ENCODE data around the gene PAX3. TPM values are rescaled to one million over a fixed set of nuclear protein-coding genes. Genes with fewer than 3 reads are reported as not detected.

Gene PAX3
- total and polyA plus RNA-seq, 9 donors: 0.19 to 2.2 (median 0.45) TPM

GRCh38 chr2:222320436-222321395 is 21.9 kb upstream of the PAX3 start:
- H3K4me1 ChIP-seq (ENCODE audit: control insufficient read depth, insufficient read depth, low read length): peaks cover 18% of the 10 kb centered on the region
- H3K36me3 ChIP-seq (ENCODE audit: control insufficient read depth, insufficient read depth, low read length): no peaks in the 10 kb centered on the region
- peak; percentile 35 for DNase-seq
- H3K4me3 ChIP-seq (ENCODE audit: low read length): peak overlapping the region; percentile 38
- WGBS (ENCODE audit: insufficient coverage): 14% methylated on average over 25 of the region's 38 CpGs
- H3K9me3 ChIP-seq (replicated peaks; ENCODE audit: control insufficient read depth, low read depth, low read length): no peaks in the 10 kb centered on the region
- H3K27ac ChIP-seq (ENCODE audit: low read length): no peak overlapping the region
- peaks cover 42% of the 10 kb centered on the region for H3K27me3 ChIP-seq (ENCODE audit: control insufficient read depth, insufficient read depth, low read length)

- Histone ChIP-seq H3K9me3 (replicated peaks; ENCODE audit: control insufficient read depth, low read depth, low read length) (no peaks in the 10 kb centered on the region), H3K27me3 (ENCODE audit: control insufficient read depth, insufficient read depth, low read length) (peaks cover 40% of the 10 kb centered on the region), H3K36me3 (ENCODE audit: control insufficient read depth, insufficient read depth, low read length) (no peaks in the 10 kb centered on the region)
These were observed 21.0 kb upstream of the PAX3 start for GRCh38 chr2:222319586-222320435.

GRCh38 chr2:222318712-222319585 is 20.2 kb upstream of the PAX3 start:
- DNase-seq: peak; percentile 45
- Histone ChIP-seq H3K4me3 (ENCODE audit: low read length) (peak overlapping the region; percentile 30), H3K27me3 (ENCODE audit: control insufficient read depth, insufficient read depth, low read length) (peaks cover 43% of the 10 kb centered on the region), H3K4me1 (ENCODE audit: control insufficient read depth, insufficient read depth, low read length) (peaks cover 18% of the 10 kb centered on the region), H3K9me3 (replicated peaks; ENCODE audit: control insufficient read depth, low read depth, low read length) (no peaks in the 10 kb centered on the region), H3K36me3 (ENCODE audit: control insufficient read depth, insufficient read depth, low read length) (no peaks in the 10 kb centered on the region), H3K27ac (ENCODE audit: low read length) (no peak overlapping the region)
- under 1% methylated on average over 71 of the region's 104 CpGs for WGBS (ENCODE audit: insufficient coverage)

More at GRCh38 chr2:222319586-222320435, 21.0 kb upstream of the PAX3 start:
- Histone ChIP-seq H3K4me1 (ENCODE audit: control insufficient read depth, insufficient read depth, low read length) (peaks cover 18% of the 10 kb centered on the region), H3K4me3 (ENCODE audit: low read length) (peak overlapping the region; percentile 38), H3K27ac (ENCODE audit: low read length) (no peak overlapping the region)
- no peak for DNase-seq
- WGBS (ENCODE audit: insufficient coverage): under 1% methylated on average over 76 of the region's 96 CpGs

- Histone ChIP-seq H3K27me3 (ENCODE audit: control insufficient read depth, insufficient read depth, low read length) (peaks cover 46% of the 10 kb centered on the region), H3K4me3 (ENCODE audit: low read length) (peak overlapping the region; percentile 30), H3K27ac (ENCODE audit: low read length) (peak overlapping the region; percentile 71), H3K36me3 (ENCODE audit: control insufficient read depth, insufficient read depth, low read length) (no peaks in the 10 kb centered on the region), H3K4me1 (ENCODE audit: control insufficient read depth, insufficient read depth, low read length) (peaks cover 18% of the 10 kb centered on the region), H3K9me3 (replicated peaks; ENCODE audit: control insufficient read depth, low read depth, low read length) (no peaks in the 10 kb centered on the region)
- DNase-seq: peak; percentile 83
- WGBS (ENCODE audit: insufficient coverage): 0% methylated on average over 38 of the region's 41 CpGs
These were observed 19.4 kb upstream of the PAX3 start for GRCh38 chr2:222318026-222318711.

GRCh38 chr2:222315443-222316121 is 16.8 kb upstream of the PAX3 start:
- DNase-seq: no peak
- Histone ChIP-seq H3K4me1 (ENCODE audit: control insufficient read depth, insufficient read depth, low read length) (peaks cover 28% of the 10 kb centered on the region), H3K4me3 (ENCODE audit: low read length) (no peak overlapping the region), H3K27me3 (ENCODE audit: control insufficient read depth, insufficient read depth, low read length) (peaks cover 58% of the 10 kb centered on the region), H3K27ac (ENCODE audit: low read length) (no peak overlapping the region), H3K9me3 (replicated peaks; ENCODE audit: control insufficient read depth, low read depth, low read length) (no peaks in the 10 kb centered on the region), H3K36me3 (ENCODE audit: control insufficient read depth, insufficient read depth, low read length) (no peaks in the 10 kb centered on the region)
- no CpG with 5 or more reads among the region's 4 CpGs for WGBS (ENCODE audit: insufficient coverage)

- H3K27me3 ChIP-seq (ENCODE audit: control insufficient read depth, insufficient read depth, low read length): peaks cover 65% of the 10 kb centered on the region
- no peak overlapping the region for H3K27ac ChIP-seq (ENCODE audit: low read length)
- DNase-seq: no peak
These were observed 15.0 kb upstream of the PAX3 start for GRCh38 chr2:222313816-222314215.

GRCh38 chr2:222311978-222312738 is 13.4 kb upstream of the PAX3 start:
- DNase-seq: no peak
- 2% methylated on average over 31 of the region's 48 CpGs for WGBS (ENCODE audit: insufficient coverage)
- Histone ChIP-seq H3K4me3 (ENCODE audit: low read length) (no peak overlapping the region), H3K4me1 (ENCODE audit: control insufficient read depth, insufficient read depth, low read length) (peaks cover 14% of the 10 kb centered on the region), H3K36me3 (ENCODE audit: control insufficient read depth, insufficient read depth, low read length) (no peaks in the 10 kb centered on the region), H3K27me3 (ENCODE audit: control insufficient read depth, insufficient read depth, low read length) (peaks cover 73% of the 10 kb centered on the region), H3K9me3 (replicated peaks; ENCODE audit: control insufficient read depth, low read depth, low read length) (no peaks in the 10 kb centered on the region), H3K27ac (ENCODE audit: low read length) (no peak overlapping the region)

More at GRCh38 chr2:222313816-222314215, 15.0 kb upstream of the PAX3 start:
- Histone ChIP-seq H3K9me3 (replicated peaks; ENCODE audit: control insufficient read depth, low read depth, low read length) (no peaks in the 10 kb centered on the region), H3K4me1 (ENCODE audit: control insufficient read depth, insufficient read depth, low read length) (peaks cover 20% of the 10 kb centered on the region), H3K4me3 (ENCODE audit: low read length) (no peak overlapping the region), H3K36me3 (ENCODE audit: control insufficient read depth, insufficient read depth, low read length) (no peaks in the 10 kb centered on the region)

GRCh38 chr2:222311319-222311977 is 12.7 kb upstream of the PAX3 start:
- peaks cover 18% of the 10 kb centered on the region for H3K4me1 ChIP-seq (ENCODE audit: control insufficient read depth, insufficient read depth, low read length)
- DNase-seq: no peak
- H3K9me3 ChIP-seq (replicated peaks; ENCODE audit: control insufficient read depth, low read depth, low read length): no peaks in the 10 kb centered on the region
- H3K27me3 ChIP-seq (ENCODE audit: control insufficient read depth, insufficient read depth, low read length): peaks cover 80% of the 10 kb centered on the region
- 3% methylated on average over 27 of the region's 42 CpGs for WGBS (ENCODE audit: insufficient coverage)
- H3K27ac ChIP-seq (ENCODE audit: low read length): no peak overlapping the region
- H3K4me3 ChIP-seq (ENCODE audit: low read length): no peak overlapping the region
- no peaks in the 10 kb centered on the region for H3K36me3 ChIP-seq (ENCODE audit: control insufficient read depth, insufficient read depth, low read length)

All from muscle of leg (tissue), 11 donors.